ENCODE results near the gene GALNT11. TPM values are rescaled to one million over a fixed set of nuclear protein-coding genes. Genes with fewer than 3 reads are reported as not detected.

Gene GALNT11
- total and polyA plus RNA-seq, 2 of the 4 experiments (the other 2 are of a cell fraction), result 24.4 to 29.3 TPM

DNA sequence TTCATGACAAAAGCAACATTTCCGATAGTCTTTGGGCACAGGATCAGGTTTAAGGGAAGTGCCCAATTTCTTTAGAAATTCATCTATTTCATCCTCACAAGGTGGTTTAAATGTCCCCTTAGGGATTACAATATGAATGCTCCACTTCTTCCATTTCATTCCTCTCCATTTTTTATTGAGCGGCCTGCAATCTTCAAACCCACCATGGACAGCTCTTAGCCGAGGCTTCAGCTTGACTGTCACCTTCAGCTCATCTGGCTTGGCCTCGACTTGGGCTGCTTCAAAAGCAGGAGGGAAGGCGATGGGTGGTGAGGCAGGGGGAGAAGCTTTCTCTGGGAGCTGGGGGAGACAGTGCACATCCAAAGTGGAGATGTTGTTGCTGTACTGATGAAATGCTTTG, 123.2 kb downstream of the GALNT11 start:
- H2AK5ac ChIP-seq (ENCODE audit: low read depth, low read length), result no peak overlapping the region
- H3K23ac ChIP-seq (ENCODE audit: low read depth, low read length), result no peak overlapping the region
- no peak overlapping the region for H4K8ac ChIP-seq (ENCODE audit: low read depth in 2 of 2, low read length in 2 of 2)
- no peaks in the 10 kb centered on the region for H3K9me3 ChIP-seq (ENCODE audit: control insufficient read depth, insufficient read depth, low read length)
- no peak for DNase-seq
- POLR2A ChIA-PET (ENCODE audit: unreplicated experiment), result interaction anchor here (1.0 kb wide), 1 partner anchor 13 kb away, joined by 3 read pairs; no protein-coding TSS in a partner anchor
- H4K91ac ChIP-seq (ENCODE audit: insufficient read depth, low read depth, low read length), result no peak overlapping the region
- no TSS peak for BruUV-seq (replicated peaks)
- no peak overlapping the region for H3K4me2 ChIP-seq (ENCODE audit: low read depth, low read length)
- no peak overlapping the region for H2BK5ac ChIP-seq (ENCODE audit: low read depth, low read length, poor library complexity, severe bottlenecking)
- H2BK15ac ChIP-seq (ENCODE audit: low read depth, low read length), result no peak overlapping the region
- H3K79me1 ChIP-seq (ENCODE audit: low read depth in 1 of 2, low read length in 2 of 2), result peaks cover 6 to 23% of the 10 kb centered on the region in 2 experiments; a peak in 2 of 4 replicates
- CTCF ChIA-PET, result interaction anchor here (0.7 kb wide), 1 partner anchor 61 kb away, joined by 3 read pairs; no protein-coding TSS in a partner anchor
- TF ChIP-seq MXI1 (IDR thresholded peaks at IDR 0.05; ENCODE audit: borderline replicate concordance, low read depth, low read length) (no peak), CEBPB (IDR thresholded peaks at IDR 0.05; ENCODE audit: low read depth, low read length) (no peak), SMC3 (IDR thresholded peaks at IDR 0.05; ENCODE audit: low read depth, low read length) (no peak), CHD1 (IDR thresholded peaks at IDR 0.05; ENCODE audit: low read depth, low read length) (no peak), RAD21 (IDR thresholded peaks at IDR 0.05; ENCODE audit: low read length) (no peak), FOS (IDR thresholded peaks at IDR 0.05; ENCODE audit: low read depth, low read length) (no peak), RFX5 (IDR thresholded peaks at IDR 0.05; ENCODE audit: low read depth, low read length) (no peak), NFE2L2 (IDR thresholded peaks at IDR 0.05; ENCODE audit: low read depth, low read length) (no peak), MAFK (IDR thresholded peaks at IDR 0.05; ENCODE audit: low read depth, low read length) (no peak), BHLHE40 (IDR thresholded peaks at IDR 0.05; ENCODE audit: low read depth, low read length) (no peak)
- TF ChIP-seq, protein P1, sequence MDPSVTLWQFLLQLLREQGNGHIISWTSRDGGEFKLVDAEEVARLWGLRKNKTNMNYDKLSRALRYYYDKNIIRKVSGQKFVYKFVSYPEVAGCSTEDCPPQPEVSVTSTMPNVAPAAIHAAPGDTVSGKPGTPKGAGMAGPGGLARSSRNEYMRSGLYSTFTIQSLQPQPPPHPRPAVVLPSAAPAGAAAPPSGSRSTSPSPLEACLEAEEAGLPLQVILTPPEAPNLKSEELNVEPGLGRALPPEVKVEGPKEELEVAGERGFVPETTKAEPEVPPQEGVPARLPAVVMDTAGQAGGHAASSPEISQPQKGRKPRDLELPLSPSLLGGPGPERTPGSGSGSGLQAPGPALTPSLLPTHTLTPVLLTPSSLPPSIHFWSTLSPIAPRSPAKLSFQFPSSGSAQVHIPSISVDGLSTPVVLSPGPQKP (IDR thresholded peaks at IDR 0.05; ENCODE audit: borderline replicate concordance, low read depth, low read length), result no peak
- TF ChIP-seq, protein P2, sequence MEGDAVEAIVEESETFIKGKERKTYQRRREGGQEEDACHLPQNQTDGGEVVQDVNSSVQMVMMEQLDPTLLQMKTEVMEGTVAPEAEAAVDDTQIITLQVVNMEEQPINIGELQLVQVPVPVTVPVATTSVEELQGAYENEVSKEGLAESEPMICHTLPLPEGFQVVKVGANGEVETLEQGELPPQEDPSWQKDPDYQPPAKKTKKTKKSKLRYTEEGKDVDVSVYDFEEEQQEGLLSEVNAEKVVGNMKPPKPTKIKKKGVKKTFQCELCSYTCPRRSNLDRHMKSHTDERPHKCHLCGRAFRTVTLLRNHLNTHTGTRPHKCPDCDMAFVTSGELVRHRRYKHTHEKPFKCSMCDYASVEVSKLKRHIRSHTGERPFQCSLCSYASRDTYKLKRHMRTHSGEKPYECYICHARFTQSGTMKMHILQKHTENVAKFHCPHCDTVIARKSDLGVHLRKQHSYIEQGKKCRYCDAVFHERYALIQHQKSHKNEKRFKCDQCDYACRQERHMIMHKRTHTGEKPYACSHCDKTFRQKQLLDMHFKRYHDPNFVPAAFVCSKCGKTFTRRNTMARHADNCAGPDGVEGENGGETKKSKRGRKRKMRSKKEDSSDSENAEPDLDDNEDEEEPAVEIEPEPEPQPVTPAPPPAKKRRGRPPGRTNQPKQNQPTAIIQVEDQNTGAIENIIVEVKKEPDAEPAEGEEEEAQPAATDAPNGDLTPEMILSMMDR (conservative IDR thresholded peaks at IDR 0.05; ENCODE audit: low read depth, low read length), result no peak
- H2AK9ac ChIP-seq (replicated peaks; ENCODE audit: low read depth, low read length, poor library complexity), result no peak overlapping the region
- no peak overlapping the region for H3K27ac ChIP-seq (ENCODE audit: insufficient read depth, low read length)
- H3K18ac ChIP-seq (ENCODE audit: low read depth, low read length), result no peak overlapping the region
- ATAC-seq (ENCODE audit: low read depth), result no peak
- H4K20me1 ChIP-seq (ENCODE audit: insufficient read depth, low read length), result peaks cover 13% of the 10 kb centered on the region; the same call in 1 of the 2 replicates
- H2BK20ac ChIP-seq (ENCODE audit: low read depth, low read length), result no peak overlapping the region
- no peak overlapping the region for H2BK120ac ChIP-seq (ENCODE audit: low read depth, low read length)
- no peak overlapping the region for H2AFZ ChIP-seq (replicated peaks; ENCODE audit: low read length, poor library complexity)
- no CpG with 5 or more reads among the region's 5 CpGs for WGBS, 2 experiments (ENCODE audit: extremely low coverage in 2 of 2, insufficient read length in 1 of 2)
- H3K56ac ChIP-seq (ENCODE audit: extremely low read depth, insufficient read depth, low read length), result no peak overlapping the region
- H3K4ac ChIP-seq (ENCODE audit: low read depth, low read length), result no peak overlapping the region
- dilution Hi-C loops (cut with HindIII; ENCODE audit: low sequenced_read_pairs, unreplicated experiment), result no loop called here
- H3K9ac ChIP-seq (ENCODE audit: low read depth, low read length), result no peak overlapping the region
- H4K5ac ChIP-seq (ENCODE audit: low read depth, low read length), result no peak overlapping the region
- peaks cover 4% of the 10 kb centered on the region for H3K9me1 ChIP-seq (ENCODE audit: insufficient read depth, low read length)
- H3K4me1 ChIP-seq (ENCODE audit: control insufficient read depth, insufficient read depth, low read length), result peaks cover 2% of the 10 kb centered on the region; the same call in 1 of the 2 replicates
- no peak overlapping the region for H3K14ac ChIP-seq (replicated peaks; ENCODE audit: low read depth, low read length)
- no peaks in the 10 kb centered on the region for H3K27me3 ChIP-seq (ENCODE audit: control insufficient read depth, insufficient read depth, low read length)
- in situ Hi-C loops (cut with MboI; ENCODE audit: low sequenced_read_pairs), result no loop called here
- H3K36me3 ChIP-seq (ENCODE audit: control insufficient read depth, insufficient read depth, low read length), result peaks cover 56% of the 10 kb centered on the region
- H3K4me3 ChIP-seq (ENCODE audit: insufficient read depth, low read depth, low read length), result no peak overlapping the region
- intact Hi-C loops (cut with micrococcal nuclease), result loop anchor here (5.0 kb wide), 1 partner anchor 121 kb away; the partner anchor contains the start of gene GALNT11

Data from IMR-90 (cell line).